Motor neuron (in vitro differentiated cells): Measurements from ENCODE around the gene FUS. TPM values are rescaled to one million over a fixed set of nuclear protein-coding genes. Genes with fewer than 3 reads are reported as not detected.
A peak's percentile ranks its signal among the peaks of the same experiment; 100 is the strongest.

ENCODE experiments used
- ATAC-seq, 8 experiments: fragments of 200-7000 bp; cut with Tn5 transposase; replicated peaks in 6 of 8; 2 replicates each; pipeline ENCODE4 v1.8.0; 2021; ENCODE audit warnings: mild to moderate bottlenecking in 8 of 8, moderate library complexity in 8 of 8
- H3K27ac ChIP-seq, 2 donors: fragments of 250-450 bp; sonication (Bioruptor Pico); 2 replicates each; pipeline ENCODE4 v1.9.0; 2021; ENCODE audit warnings: antibody characterized with exemption in 2 of 2, mild to moderate bottlenecking in 2 of 2, moderate library complexity in 1 of 2
- H3K4me1 ChIP-seq, 2 donors: fragments of 250-450 bp; sonication (Bioruptor Pico); replicated peaks in 1 of 2; 2 replicates each; pipeline ENCODE4 v1.6.1; 2021; ENCODE audit warnings: antibody characterized with exemption in 2 of 2, mild to moderate bottlenecking in 2 of 2, moderate library complexity in 1 of 2
- H3K4me3 ChIP-seq, 5 donors: fragments of 250-450 bp; sonication (Bioruptor Pico); 2 replicates each; pipeline ENCODE4 v1.9.0; 2021; ENCODE audit warnings: antibody characterized with exemption in 5 of 5, mild to moderate bottlenecking in 5 of 5, moderate library complexity in 4 of 5
- WGBS, 10 experiments: fragments of 450-650 bp; shearing (Covaris generic); methylation state at CpG; one replicate each; pipeline ENCODE4 v1.0.0; 2022; 5-methylcytosine and 5-hydroxymethylcytosine counted together
- in situ Hi-C, 9 experiments: fragments of 400-800 bp; cut with MboI; loops; one replicate each; pipeline ENCODE4 v1.15.0; 2021; ENCODE audit warnings: low sequenced_read_pairs in 9 of 9, low pct_unique_long_range_greater_than_20kb in 2 of 9; ENCODE audit not compliant: unreplicated experiment in 9 of 9
- total RNA-seq, 8 experiments: library from RNA; unstranded; fragments of 300-600 nt; gene quantifications; 2 replicates each; pipeline versions ENCODE4 v1.2.3 to v1.2.4, GENCODE V29; 2022

The FUS gene
- total RNA-seq, 8 experiments from 2014 or later, result 31.7 to 375 (median 75.1) TPM

- Histone ChIP-seq H3K27ac (no peak overlapping the region), H3K4me3 (no peak overlapping the region), H3K4me1 (peaks cover 16 to 22% of the 10 kb centered on the region in 2 donors)
- WGBS, 10 experiments, result 57 to 100% (median 74%) methylated on average over 1 to 10 of the region's 15 CpGs; no CpG with 5 or more reads in 6 of the 10 experiments
- ATAC-seq, result no peak
- in situ Hi-C loops, result loop anchor here in 3 of 9 experiments (25.0 kb wide), 2 partner anchors 93 to 218 kb away; partner anchors contain the start of genes COX6A2 (in 2 of the 3) and ZNF843 (in 2 of the 3)
Observed at GRCh38 chr16:31219154-31219741, 39.3 kb downstream of the FUS start.

DNA sequence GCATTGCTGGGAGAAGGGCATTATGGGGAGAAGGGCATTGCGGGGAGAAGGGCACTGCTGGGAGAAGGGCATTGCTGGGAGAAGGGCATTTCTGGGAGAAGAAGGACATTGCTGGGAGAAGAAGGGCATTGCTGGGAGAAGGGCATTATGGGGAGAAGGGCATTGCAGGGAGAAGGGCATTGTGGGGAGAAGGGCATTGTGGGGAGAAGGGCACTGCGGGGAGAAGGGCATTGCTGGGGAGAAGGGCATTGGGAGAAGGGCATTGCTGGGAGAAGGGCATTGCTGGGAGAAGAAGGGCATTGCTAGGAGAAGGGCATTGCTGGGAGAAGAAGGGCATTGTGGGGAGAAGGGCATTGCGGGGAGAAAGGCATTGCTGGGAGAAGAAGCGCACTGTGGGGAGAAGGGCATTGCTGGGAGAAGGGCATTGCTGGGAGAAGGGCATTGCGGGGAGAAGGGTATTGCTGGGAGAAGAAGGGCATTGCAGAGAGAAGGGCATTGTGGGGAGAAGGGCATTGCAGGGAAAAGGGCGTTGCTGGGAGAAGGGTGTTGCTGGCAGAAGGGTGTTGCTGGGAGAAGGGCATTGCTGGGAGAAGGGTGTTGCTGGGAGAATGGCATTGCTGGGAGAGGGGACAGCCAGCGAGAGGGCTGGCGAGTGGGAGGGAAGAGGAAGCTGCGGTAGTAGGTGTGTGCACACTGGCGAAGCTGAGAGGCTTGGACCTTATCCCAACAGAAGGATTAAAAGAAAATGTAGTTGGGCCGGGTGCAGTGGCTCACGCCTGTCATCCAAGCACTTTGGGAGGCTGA, 41.6 kb downstream of the FUS start:
- WGBS, 10 experiments, result 31 to 87% (median 67%) methylated on average over 1 to 7 of the region's 12 CpGs; no CpG with 5 or more reads in 2 of the 10 experiments
- Histone ChIP-seq H3K27ac (no peak overlapping the region), H3K4me1 (peaks cover 4 to 5% of the 10 kb centered on the region in 2 donors), H3K4me3 (no peak overlapping the region)
- peak in 1 of 8 experiments; percentile 76 for ATAC-seq
- in situ Hi-C loops, result loop anchor here in 3 of 9 experiments (25.0 kb wide), 2 partner anchors 91 to 216 kb away; partner anchors contain the start of genes COX6A2 (in 2 of the 3) and ZNF843 (in 2 of the 3)

DNA sequence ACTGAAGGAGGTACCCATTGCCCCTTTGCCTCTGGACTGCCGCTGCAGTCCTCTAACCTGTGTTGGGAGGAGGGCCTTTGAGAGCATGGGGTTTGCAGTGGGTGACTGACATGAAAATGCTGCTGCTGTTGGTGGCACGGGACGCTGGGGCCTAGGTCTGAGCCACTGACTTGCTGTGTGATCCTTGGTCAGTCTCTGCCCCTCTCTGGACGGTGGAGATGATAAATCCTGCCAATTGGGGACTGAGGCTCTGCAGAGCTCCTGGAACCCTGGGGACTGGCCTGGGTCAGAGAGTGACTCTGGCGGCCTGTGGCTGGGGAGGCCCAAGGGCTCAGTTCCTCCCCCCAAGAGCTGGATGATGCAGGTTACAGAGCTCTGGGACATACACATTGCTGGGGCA, 43.1 kb downstream of the FUS start:
- in situ Hi-C loops, result loop anchor here in 3 of 9 experiments (25.0 kb wide), 2 partner anchors 89 to 214 kb away; partner anchors contain the start of genes COX6A2 (in 2 of the 3) and ZNF843 (in 2 of the 3)
- WGBS, 10 experiments, result 74 to 77% methylated on average over 2 to 4 of the region's 5 CpGs; no CpG with 5 or more reads in 8 of the 10 experiments
- no peak for ATAC-seq
- H3K4me1 ChIP-seq, result no peaks in the 10 kb centered on the region
- H3K4me3 ChIP-seq, result no peak overlapping the region
- H3K27ac ChIP-seq, result no peak overlapping the region

DNA sequence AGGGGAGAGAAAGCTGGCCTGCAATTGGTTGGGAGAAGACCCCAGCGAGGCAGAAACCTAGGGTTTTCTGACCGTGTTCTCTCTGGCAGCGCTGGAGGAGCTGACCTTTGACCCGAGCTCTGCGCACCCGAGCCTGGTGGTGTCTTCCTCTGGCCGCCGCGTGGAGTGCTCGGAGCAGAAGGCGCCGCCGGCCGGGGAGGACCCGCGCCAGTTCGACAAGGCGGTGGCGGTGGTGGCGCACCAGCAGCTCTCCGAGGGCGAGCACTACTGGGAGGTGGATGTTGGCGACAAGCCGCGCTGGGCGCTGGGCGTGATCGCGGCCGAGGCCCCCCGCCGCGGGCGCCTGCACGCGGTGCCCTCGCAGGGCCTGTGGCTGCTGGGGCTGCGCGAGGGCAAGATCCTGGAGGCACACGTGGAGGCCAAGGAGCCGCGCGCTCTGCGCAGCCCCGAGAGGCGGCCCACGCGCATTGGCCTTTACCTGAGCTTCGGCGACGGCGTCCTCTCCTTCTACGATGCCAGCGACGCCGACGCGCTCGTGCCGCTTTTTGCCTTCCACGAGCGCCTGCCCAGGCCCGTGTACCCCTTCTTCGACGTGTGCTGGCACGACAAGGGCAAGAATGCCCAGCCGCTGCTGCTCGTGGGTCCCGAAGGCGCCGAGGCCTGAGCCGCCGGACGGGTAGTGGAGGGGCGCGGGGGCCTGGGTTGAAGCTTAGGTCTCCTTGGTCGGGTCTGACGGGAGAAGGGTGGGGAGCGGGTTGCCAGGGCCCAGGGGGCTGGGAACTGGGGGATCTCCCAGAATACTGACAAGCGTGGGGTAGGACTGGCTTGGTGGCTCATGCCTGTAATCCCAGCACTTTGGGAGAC, 44.4 kb downstream of the FUS start:
- in situ Hi-C loops, result loop anchor here in 3 of 9 experiments (25.0 kb wide), 2 partner anchors 88 to 213 kb away; partner anchors contain the start of genes COX6A2 (in 2 of the 3) and ZNF843 (in 2 of the 3)
- H3K27ac ChIP-seq, result no peak overlapping the region
- no peak overlapping the region for H3K4me3 ChIP-seq
- ATAC-seq, result no peak
- no peaks in the 10 kb centered on the region for H3K4me1 ChIP-seq
- 0 to 100% (median 90%) methylated on average over 1 to 26 of the region's 80 CpGs; no CpG with 5 or more reads in 1 of the 10 experiments for WGBS, 10 experiments

DNA sequence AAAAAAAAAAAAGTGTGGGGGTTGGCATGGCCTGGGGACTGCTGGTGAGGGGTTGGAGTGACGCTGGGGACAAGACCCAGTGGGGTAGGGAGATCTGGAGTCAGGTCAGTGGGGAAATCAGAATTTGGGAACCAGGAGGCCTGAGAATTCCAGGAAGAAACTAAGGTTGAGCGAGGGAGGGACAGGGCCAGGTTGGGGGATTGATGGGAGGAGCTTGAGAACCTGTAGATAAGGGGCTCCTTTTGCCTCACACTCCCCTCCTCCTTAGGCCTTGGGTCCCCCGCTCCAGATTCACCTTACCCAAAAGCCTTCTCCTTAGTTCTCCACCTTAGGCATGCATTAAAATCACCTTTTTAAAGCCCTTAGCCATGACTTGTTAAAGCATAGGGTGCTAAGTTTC, 45.3 kb downstream of the FUS start:
- WGBS, 10 experiments, result 59 to 85% (median 80%) methylated on average over 1 to 3 of the region's 3 CpGs; no CpG with 5 or more reads in 2 of the 10 experiments
- no peaks in the 10 kb centered on the region for H3K4me1 ChIP-seq
- no peak for ATAC-seq
- no peak overlapping the region for H3K27ac ChIP-seq
- H3K4me3 ChIP-seq, result no peak overlapping the region
- in situ Hi-C loops, result no loop called here

- no peaks in the 10 kb centered on the region for H3K4me1 ChIP-seq
- H3K4me3 ChIP-seq, result no peak overlapping the region
- WGBS, 10 experiments, result 29 to 100% (median 77%) methylated on average over 1 to 4 of the region's 4 CpGs; no CpG with 5 or more reads in 4 of the 10 experiments
- H3K27ac ChIP-seq, result no peak overlapping the region
- in situ Hi-C loops, result no loop called here
- ATAC-seq, result no peak
Observed at GRCh38 chr16:31228206-31228605, 48.3 kb downstream of the FUS start.

- no peak overlapping the region for H3K4me3 ChIP-seq
- in situ Hi-C loops, result no loop called here
- 35 to 80% (median 70%) methylated on average over 1 to 5 of the region's 10 CpGs; no CpG with 5 or more reads in 4 of the 10 experiments for WGBS, 10 experiments
- no peak for ATAC-seq
- H3K4me1 ChIP-seq, result no peaks in the 10 kb centered on the region
- no peak overlapping the region for H3K27ac ChIP-seq
Observed at GRCh38 chr16:31229501-31229900, 49.6 kb downstream of the FUS start.

GRCh38 chr16:31238041-31238440, 58.1 kb downstream of the FUS start:
- Histone ChIP-seq H3K4me3 (no peak overlapping the region), H3K4me1 (no peaks in the 10 kb centered on the region), H3K27ac (no peak overlapping the region)
- 0 to 92% (median 76%) methylated on average over 1 to 4 of the region's 4 CpGs; no CpG with 5 or more reads in 1 of the 10 experiments for WGBS, 10 experiments
- in situ Hi-C loops, result no loop called here
- ATAC-seq, result no peak

Other genes starting within 250 kb of the FUS start
- gene ORAI3, start 231.1 kb upstream of the FUS start, total RNA-seq, result 10 to 100 TPM in 3 of 8 experiments, 1 to 10 TPM in 5; 4.4 to 37.4 (median 6.8) TPM
- 10 to 100 TPM in 2 of 8 experiments, 1 to 10 TPM in 6; 3.5 to 17.0 (median 6.6) TPM for gene SETD1A, start 222.4 kb upstream of the FUS start, total RNA-seq
- 10 to 100 TPM in 1 of 8 experiments, 1 to 10 TPM in 6, under 1 TPM in 1; 0.67 to 68.7 (median 1.6) TPM for gene HSD3B7, start 194.9 kb upstream of the FUS start, total RNA-seq
- 10 to 100 TPM in 4 of 8 experiments, 1 to 10 TPM in 2, under 1 TPM in 2; 0.45 to 20.9 (median 10.0) TPM for gene STX1B, start 169.5 kb upstream of the FUS start, total RNA-seq
- gene STX4, start 146.6 kb upstream of the FUS start, total RNA-seq, result 10 to 100 TPM; 14.0 to 47.5 (median 24.3) TPM
- 10 to 100 TPM in 3 of 8 experiments, 1 to 10 TPM in 5; 7.5 to 17.6 (median 9.1) TPM for gene ZNF668, start 105.9 kb upstream of the FUS start, total RNA-seq
- gene ZNF646, start 105.7 kb upstream of the FUS start, total RNA-seq, result 10 to 100 TPM in 7 of 8 experiments, 1 to 10 TPM in 1; 9.8 to 23.0 (median 12.6) TPM
- gene PRSS53, start 91.2 kb upstream of the FUS start, total RNA-seq, result 1 to 10 TPM in 7 of 8 experiments, under 1 TPM in 1; 0.36 to 6.0 (median 3.5) TPM
- 100 to 1,000 TPM in 1 of 8 experiments, 10 to 100 TPM in 7; 53.8 to 109 (median 72.4) TPM for gene VKORC1, start 85.3 kb upstream of the FUS start, total RNA-seq
- gene BCKDK, start 71.8 kb upstream of the FUS start, total RNA-seq, result 10 to 100 TPM; 14.1 to 46.8 (median 19.6) TPM
- 10 to 100 TPM; 27.9 to 64.3 (median 54.0) TPM for gene KAT8, start 62.5 kb upstream of the FUS start, total RNA-seq
- 1 to 10 TPM in 1 of 8 experiments, under 1 TPM in 6, not detected in 1; 0.21 to 1.1 (median 0.55) TPM for gene PRSS8, start 44.4 kb upstream of the FUS start, total RNA-seq
- gene PRSS36, start 30.1 kb upstream of the FUS start, total RNA-seq, result 1 to 10 TPM in 3 of 8 experiments, under 1 TPM in 5; 0.36 to 3.8 (median 0.82) TPM
- gene PYCARD, start 22.6 kb downstream of the FUS start, total RNA-seq, result 10 to 100 TPM in 2 of 8 experiments, 1 to 10 TPM in 2, under 1 TPM in 4; 0.43 to 45.6 (median 1.2) TPM
- gene TRIM72, start 34.0 kb downstream of the FUS start, total RNA-seq, result under 1 TPM in 7 of 8 experiments, not detected in 1; 0.05 to 0.57 (median 0.13) TPM
- under 1 TPM in 4 of 8 experiments, not detected in 4; 0.22 to 0.52 (median 0.39) TPM for gene PYDC1, start 37.0 kb downstream of the FUS start, total RNA-seq
- 1 to 10 TPM in 2 of 8 experiments, under 1 TPM in 2, not detected in 4; 0.33 to 1.3 (median 0.95) TPM for gene ITGAM, start 79.8 kb downstream of the FUS start, total RNA-seq
- gene ITGAX, start 175.0 kb downstream of the FUS start, total RNA-seq, result 10 to 100 TPM in 1 of 8 experiments, 1 to 10 TPM in 1, under 1 TPM in 3, not detected in 3; 0.08 to 90.0 (median 1.00) TPM
- gene ITGAD, start 213.2 kb downstream of the FUS start, total RNA-seq, result under 1 TPM in 3 of 8 experiments, not detected in 5; 0.33 to 0.36 (median 0.35) TPM
- not detected for gene COX6A2, start 248.2 kb downstream of the FUS start, total RNA-seq